ENCODE measurements around the gene PPM1M.

PPM1M gene

DNA sequence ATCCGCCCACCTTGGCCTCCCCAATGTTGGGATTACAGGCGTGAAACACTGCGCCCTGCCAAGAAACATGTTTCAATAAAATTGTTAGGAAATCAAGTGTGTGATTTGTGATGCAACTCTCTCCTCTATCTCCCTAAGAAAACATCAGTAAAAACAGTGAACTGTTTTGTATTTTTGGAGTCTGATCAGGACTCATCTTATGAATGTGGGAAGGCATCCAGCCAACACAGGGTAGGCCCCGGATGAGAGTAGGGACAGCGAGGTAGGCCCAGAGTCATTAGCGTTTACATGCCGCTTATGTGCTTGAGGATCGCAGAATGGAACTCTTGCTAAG lies 41.2 kb downstream of the PPM1M start:
- ATAC-seq = no peak
- TF ChIP-seq ZNF565 (CRISPR knock-in tag; conservative IDR thresholded peaks at IDR 0.05; ENCODE audit: low read depth) (no peak), ZNF8 (CRISPR knock-in tag; IDR thresholded peaks at IDR 0.05) (no peak), RARB (CRISPR knock-in tag; IDR thresholded peaks at IDR 0.05) (no peak), TCF4 (CRISPR knock-in tag; IDR thresholded peaks at IDR 0.05; ENCODE audit: borderline replicate concordance) (no peak), TOX (CRISPR knock-in tag; IDR thresholded peaks at IDR 0.05; ENCODE audit: borderline replicate concordance) (no peak)
- TF ChIP-seq, protein P1, sequence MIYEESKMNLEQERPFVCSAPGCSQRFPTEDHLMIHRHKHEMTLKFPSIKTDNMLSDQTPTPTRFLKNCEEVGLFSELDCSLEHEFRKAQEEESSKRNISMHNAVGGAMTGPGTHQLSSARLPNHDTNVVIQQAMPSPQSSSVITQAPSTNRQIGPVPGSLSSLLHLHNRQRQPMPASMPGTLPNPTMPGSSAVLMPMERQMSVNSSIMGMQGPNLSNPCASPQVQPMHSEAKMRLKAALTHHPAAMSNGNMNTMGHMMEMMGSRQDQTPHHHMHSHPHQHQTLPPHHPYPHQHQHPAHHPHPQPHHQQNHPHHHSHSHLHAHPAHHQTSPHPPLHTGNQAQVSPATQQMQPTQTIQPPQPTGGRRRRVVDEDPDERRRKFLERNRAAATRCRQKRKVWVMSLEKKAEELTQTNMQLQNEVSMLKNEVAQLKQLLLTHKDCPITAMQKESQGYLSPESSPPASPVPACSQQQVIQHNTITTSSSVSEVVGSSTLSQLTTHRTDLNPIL (CRISPR knock-in tag; IDR thresholded peaks at IDR 0.05; ENCODE audit: low read depth) = no peak
- TF ChIP-seq, protein P2, sequence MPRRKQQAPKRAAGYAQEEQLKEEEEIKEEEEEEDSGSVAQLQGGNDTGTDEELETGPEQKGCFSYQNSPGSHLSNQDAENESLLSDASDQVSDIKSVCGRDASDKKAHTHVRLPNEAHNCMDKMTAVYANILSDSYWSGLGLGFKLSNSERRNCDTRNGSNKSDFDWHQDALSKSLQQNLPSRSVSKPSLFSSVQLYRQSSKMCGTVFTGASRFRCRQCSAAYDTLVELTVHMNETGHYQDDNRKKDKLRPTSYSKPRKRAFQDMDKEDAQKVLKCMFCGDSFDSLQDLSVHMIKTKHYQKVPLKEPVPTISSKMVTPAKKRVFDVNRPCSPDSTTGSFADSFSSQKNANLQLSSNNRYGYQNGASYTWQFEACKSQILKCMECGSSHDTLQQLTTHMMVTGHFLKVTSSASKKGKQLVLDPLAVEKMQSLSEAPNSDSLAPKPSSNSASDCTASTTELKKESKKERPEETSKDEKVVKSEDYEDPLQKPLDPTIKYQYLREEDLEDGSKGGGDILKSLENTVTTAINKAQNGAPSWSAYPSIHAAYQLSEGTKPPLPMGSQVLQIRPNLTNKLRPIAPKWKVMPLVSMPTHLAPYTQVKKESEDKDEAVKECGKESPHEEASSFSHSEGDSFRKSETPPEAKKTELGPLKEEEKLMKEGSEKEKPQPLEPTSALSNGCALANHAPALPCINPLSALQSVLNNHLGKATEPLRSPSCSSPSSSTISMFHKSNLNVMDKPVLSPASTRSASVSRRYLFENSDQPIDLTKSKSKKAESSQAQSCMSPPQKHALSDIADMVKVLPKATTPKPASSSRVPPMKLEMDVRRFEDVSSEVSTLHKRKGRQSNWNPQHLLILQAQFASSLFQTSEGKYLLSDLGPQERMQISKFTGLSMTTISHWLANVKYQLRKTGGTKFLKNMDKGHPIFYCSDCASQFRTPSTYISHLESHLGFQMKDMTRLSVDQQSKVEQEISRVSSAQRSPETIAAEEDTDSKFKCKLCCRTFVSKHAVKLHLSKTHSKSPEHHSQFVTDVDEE (CRISPR knock-in tag; IDR thresholded peaks at IDR 0.05) = no peak

DNA sequence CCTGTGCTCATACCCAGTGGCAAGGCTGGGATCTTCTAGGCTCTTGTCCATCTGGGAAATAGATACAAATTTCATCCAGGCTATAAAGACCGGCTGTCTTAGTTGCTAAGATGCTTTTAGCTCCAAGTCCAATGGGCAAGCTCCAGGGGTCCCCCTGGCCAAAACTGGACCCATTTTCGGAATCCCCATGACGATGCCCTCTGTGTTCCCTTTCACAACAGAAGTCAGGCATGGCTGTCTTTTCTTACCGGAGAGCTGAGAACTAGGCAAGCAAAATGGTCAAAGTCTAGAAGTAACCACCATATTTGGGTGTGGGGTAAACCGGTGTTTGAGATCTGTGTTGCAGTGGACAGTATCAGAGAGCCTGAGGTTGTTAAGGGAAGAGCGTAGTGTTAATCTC lies 43.1 kb downstream of the PPM1M start:
- no peak for ATAC-seq
- TF ChIP-seq, protein P3, sequence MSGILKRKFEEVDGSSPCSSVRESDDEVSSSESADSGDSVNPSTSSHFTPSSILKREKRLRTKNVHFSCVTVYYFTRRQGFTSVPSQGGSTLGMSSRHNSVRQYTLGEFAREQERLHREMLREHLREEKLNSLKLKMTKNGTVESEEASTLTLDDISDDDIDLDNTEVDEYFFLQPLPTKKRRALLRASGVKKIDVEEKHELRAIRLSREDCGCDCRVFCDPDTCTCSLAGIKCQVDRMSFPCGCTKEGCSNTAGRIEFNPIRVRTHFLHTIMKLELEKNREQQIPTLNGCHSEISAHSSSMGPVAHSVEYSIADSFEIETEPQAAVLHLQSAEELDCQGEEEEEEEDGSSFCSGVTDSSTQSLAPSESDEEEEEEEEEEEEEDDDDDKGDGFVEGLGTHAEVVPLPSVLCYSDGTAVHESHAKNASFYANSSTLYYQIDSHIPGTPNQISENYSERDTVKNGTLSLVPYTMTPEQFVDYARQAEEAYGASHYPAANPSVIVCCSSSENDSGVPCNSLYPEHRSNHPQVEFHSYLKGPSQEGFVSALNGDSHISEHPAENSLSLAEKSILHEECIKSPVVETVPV (CRISPR knock-in tag; IDR thresholded peaks at IDR 0.05) = no peak
- no peak for TF ChIP-seq ZFP3 (CRISPR knock-in tag; IDR thresholded peaks at IDR 0.05)
- TF ChIP-seq, protein P4, sequence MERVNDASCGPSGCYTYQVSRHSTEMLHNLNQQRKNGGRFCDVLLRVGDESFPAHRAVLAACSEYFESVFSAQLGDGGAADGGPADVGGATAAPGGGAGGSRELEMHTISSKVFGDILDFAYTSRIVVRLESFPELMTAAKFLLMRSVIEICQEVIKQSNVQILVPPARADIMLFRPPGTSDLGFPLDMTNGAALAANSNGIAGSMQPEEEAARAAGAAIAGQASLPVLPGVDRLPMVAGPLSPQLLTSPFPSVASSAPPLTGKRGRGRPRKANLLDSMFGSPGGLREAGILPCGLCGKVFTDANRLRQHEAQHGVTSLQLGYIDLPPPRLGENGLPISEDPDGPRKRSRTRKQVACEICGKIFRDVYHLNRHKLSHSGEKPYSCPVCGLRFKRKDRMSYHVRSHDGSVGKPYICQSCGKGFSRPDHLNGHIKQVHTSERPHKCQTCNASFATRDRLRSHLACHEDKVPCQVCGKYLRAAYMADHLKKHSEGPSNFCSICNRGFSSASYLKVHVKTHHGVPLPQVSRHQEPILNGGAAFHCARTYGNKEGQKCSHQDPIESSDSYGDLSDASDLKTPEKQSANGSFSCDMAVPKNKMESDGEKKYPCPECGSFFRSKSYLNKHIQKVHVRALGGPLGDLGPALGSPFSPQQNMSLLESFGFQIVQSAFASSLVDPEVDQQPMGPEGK (CRISPR knock-in tag; IDR thresholded peaks at IDR 0.05; ENCODE audit: borderline replicate concordance) = no peak
- no peak for TF ChIP-seq CSDC2 (CRISPR knock-in tag; IDR thresholded peaks at IDR 0.05)
- TF ChIP-seq TOX (CRISPR knock-in tag; IDR thresholded peaks at IDR 0.05; ENCODE audit: borderline replicate concordance) = no peak
- TF ChIP-seq ARNTL (CRISPR knock-in tag; IDR thresholded peaks at IDR 0.05; ENCODE audit: borderline replicate concordance, low read depth) = no peak
- TF ChIP-seq, protein P2 (CRISPR knock-in tag; IDR thresholded peaks at IDR 0.05) = no peak
- no peak for TF ChIP-seq PPARA (CRISPR knock-in tag; IDR thresholded peaks at IDR 0.05; ENCODE audit: borderline replicate concordance)
- TF ChIP-seq ZC3H10 (CRISPR knock-in tag; IDR thresholded peaks at IDR 0.05) = no peak
- no peak for TF ChIP-seq BACH2 (CRISPR knock-in tag; IDR thresholded peaks at IDR 0.05; ENCODE audit: borderline replicate concordance)
- TF ChIP-seq, protein P1 (CRISPR knock-in tag; IDR thresholded peaks at IDR 0.05; ENCODE audit: low read depth) = no peak

DNA sequence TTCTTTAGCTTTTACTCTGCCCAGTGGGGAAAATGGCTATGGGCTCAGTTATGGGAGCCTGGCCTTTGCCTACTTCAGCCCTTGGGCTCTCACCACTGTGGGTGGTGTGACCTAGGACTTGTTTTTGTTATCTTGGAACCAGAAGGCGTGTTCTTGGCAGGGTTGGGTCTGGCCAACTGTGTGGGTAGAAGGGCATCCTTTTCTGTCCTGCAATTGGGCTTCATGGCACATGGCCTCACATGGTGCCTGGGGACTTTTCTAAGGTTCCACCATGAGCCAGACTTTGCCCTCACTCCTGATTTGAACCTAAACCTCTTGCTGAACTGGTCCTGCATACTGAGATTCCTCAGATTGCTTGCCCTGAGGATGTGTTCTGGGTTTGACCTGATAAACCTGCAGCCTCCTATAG lies 43.8 kb downstream of the PPM1M start:
- ATAC-seq = no peak
- TF ChIP-seq ZFP30 (CRISPR knock-in tag; IDR thresholded peaks at IDR 0.05) (no peak), ZC3H10 (CRISPR knock-in tag; IDR thresholded peaks at IDR 0.05) (no peak), ESRRG (CRISPR knock-in tag; IDR thresholded peaks at IDR 0.05) (no peak), PPARA (CRISPR knock-in tag; IDR thresholded peaks at IDR 0.05; ENCODE audit: borderline replicate concordance) (no peak)
- TF ChIP-seq, protein P1 (CRISPR knock-in tag; IDR thresholded peaks at IDR 0.05; ENCODE audit: low read depth) = no peak
- TF ChIP-seq, protein P3 (CRISPR knock-in tag; IDR thresholded peaks at IDR 0.05) = no peak
- TF ChIP-seq, protein P2 (CRISPR knock-in tag; IDR thresholded peaks at IDR 0.05) = no peak

Data from SK-N-SH treated with all-trans-retinoic acid at 6 μM for 48 hours (cell line).